GM18520 (cell line): ENCODE results near the gene LGALS9.

Experiments used
- ATAC-seq: cut with Tn5 transposase; IDR thresholded peaks from one replicate; pipeline ENCODE4 v1.9.1; 2021; ENCODE audit not compliant: unreplicated experiment

The LGALS9 gene

GRCh38 chr17:27630607-27631410 lies at the start of gene LGALS9:
Gene LGALS9 (plus strand): TSS chr17:27631188. CDS start chr17:27631266, 78 bp downstream.
- ATAC-seq, result peak; percentile 47

GRCh38 chr17:27582696-27583095 lies 48.3 kb upstream of the LGALS9 start:
- ATAC-seq, result no peak

GRCh38 chr17:27585153-27585681 lies 45.8 kb upstream of the LGALS9 start:
- no peak for ATAC-seq

- no peak for ATAC-seq
Measured at GRCh38 chr17:27585792-27586191, 45.2 kb upstream of the LGALS9 start.

DNA sequence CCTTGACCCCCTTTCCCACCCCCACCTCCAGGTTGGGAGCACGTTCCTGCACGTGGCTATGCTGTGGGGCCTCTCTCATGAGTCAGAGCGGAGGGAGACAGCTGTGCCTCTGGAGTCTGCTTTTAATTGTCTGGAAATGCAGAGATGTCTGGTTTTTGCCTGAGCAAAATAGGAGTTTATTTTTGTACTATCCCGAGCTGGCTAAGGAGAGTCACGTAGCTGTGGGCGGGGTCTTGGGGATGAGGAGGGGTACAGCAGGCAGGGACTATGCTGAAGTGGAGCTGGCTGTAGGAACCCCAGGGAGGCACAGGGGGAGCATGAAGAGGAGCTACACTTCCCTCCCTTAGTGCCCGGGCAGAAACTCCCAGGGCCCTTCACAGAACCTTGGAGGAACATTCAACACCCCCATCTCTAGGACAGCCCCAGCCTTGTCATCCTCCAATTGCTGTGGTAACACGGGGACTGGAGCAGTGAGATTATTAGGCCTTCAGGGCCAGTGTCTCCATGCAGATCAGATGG lies 44.7 kb upstream of the LGALS9 start:
- ATAC-seq, result no peak

- no peak for ATAC-seq
Measured at GRCh38 chr17:27588354-27588753, 42.6 kb upstream of the LGALS9 start.

GRCh38 chr17:27590864-27591263 lies 40.1 kb upstream of the LGALS9 start:
- no peak for ATAC-seq

GRCh38 chr17:27591986-27592385 lies 39.0 kb upstream of the LGALS9 start:
- ATAC-seq, result no peak

DNA sequence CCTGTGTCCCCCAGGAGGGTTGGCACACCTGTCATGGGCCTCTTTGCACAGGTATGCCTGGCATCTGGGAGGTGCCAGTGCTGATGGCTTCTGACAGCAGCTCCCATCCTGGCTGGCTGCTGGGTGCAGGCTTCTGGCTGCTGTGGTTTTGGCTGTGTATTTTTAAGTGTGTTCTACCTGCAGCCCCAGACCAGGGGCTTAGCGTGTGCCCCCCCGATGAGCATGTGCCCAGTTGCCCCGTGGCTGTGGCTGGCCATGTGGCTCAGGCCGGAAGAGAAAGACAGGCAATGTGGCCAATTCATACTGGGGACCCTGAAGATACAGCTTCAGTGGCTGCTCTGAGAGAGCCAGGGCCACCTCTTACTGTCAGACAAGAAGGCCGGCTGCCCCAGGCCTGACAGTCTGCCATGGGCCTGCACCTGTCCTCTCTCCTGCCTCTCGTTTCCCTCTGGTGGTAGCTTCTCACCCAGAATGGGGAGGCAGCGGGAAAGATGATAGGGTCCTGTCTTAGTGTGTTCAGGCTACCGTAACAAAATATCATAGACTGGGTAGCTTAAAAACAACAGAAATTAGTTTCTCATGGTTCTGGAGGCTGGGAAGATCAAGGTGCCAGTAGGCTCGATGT lies 37.6 kb upstream of the LGALS9 start:
- ATAC-seq, result no peak

DNA sequence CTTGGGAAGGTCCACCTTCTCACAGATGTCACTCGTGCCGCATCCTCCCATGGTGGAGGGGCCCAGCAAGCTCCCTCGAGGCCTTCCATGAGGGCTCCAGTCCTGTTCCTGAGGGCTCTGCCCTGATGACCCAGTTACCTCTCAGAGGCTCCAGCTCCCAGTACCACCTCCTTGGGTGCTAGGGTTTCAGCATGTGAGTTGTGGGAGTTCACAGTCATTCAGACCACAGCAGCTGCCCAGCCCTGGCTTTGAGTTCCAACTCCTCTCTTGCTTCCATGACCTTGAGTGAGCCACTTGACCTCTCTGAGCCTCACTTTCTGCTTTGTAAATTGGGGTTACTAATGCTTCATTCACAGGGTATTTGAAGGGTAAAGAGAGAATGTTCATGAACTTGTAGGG lies 37.1 kb upstream of the LGALS9 start:
- no peak for ATAC-seq

- ATAC-seq, result no peak
Measured at GRCh38 chr17:27595208-27595607, 35.8 kb upstream of the LGALS9 start.

- ATAC-seq, result no peak
Measured at GRCh38 chr17:27596096-27596495, 34.9 kb upstream of the LGALS9 start.

- no peak for ATAC-seq
Measured at GRCh38 chr17:27596566-27597187, 34.3 kb upstream of the LGALS9 start.

GRCh38 chr17:27597188-27597580 lies 33.8 kb upstream of the LGALS9 start:
- no peak for ATAC-seq

DNA sequence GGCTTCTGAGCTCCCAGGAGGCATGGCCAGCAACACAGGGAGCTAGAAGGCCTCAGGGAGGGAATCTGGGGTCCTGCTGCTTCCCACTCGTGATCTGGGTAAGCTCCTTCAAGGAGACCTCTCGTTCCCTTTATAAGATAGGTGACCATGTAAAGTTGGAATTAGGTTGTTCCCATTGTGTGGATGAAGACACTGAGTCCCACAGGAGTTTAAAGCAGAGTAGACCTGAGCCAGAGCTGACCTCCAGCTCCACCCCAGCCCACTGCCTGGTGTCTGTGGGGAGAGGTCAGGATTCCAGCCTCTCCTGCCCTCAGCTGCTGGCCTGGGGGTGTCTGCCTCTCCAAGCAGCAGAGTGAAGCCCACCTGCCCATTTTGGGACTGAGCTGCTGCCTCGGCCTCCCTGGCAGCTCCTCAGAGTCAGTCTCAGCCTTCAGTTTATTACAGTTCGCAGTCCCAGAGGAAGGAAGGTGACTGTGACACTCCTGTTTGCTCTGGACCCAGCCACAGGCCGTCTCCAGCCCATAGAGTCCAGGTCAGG lies 33.1 kb upstream of the LGALS9 start:
- ATAC-seq, result no peak

GRCh38 chr17:27598337-27599050 lies 32.5 kb upstream of the LGALS9 start:
- no peak for ATAC-seq

DNA sequence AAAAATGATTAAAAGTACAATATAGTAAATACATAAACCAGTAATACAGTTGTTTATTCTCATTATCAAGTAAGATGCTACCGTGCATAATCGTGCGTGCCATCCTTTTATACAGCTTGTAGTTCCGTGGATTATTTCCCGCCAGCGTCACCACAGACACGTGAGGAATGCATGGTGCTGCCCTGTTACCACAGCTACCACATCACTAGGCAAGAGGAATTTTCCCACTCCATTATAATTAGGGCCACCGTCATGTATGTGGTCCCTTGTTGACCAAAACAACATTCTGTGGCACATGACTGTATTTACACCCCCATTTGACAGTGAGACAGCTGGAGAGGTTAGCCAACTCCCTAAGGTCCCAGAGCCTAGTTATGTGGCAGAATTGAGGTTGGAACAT lies 30.5 kb upstream of the LGALS9 start:
- ATAC-seq, result no peak

DNA sequence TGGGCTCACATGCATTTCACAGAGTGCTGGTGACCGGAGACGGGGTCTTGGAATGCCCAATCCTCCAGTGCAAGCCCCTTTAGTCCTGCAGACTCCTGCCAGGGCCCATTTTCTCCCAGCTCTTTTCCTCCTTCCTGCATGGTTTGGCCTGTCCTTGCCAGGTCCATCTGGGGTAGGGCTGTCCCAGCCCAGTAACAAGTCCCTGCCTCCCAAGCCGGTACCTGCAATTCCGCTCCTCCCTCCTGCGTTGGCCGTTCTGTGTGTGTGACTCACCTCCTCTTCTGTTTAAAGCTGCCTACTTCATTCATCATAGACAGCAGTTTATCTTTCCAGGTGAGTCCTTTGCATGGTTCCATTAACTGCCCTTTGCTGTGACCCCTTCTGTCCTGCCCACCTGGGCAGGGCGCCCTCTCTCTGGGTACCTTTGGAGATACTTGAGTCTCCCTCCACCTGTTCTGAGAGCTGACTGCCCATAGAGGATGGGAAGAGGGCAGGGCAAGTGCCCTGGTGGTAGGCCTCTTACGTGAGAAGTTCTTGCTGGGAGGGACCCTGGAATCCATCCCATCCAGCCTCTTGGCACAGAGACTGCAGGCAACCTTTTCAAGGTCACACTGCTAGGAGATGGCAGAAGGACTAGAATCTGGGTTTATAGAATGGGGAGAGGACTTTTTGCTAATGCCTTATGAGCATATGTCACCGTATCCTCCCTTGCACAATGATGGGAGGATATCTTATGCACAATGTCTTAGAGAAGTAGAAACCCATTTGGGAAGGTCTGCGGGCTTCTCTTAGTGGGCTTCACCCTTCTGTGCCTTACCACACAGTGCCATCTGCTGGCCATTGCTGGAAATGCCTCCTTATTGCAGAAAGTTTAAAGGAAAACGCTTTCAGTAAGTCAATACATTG lies 29.7 kb upstream of the LGALS9 start:
- ATAC-seq, result no peak

DNA sequence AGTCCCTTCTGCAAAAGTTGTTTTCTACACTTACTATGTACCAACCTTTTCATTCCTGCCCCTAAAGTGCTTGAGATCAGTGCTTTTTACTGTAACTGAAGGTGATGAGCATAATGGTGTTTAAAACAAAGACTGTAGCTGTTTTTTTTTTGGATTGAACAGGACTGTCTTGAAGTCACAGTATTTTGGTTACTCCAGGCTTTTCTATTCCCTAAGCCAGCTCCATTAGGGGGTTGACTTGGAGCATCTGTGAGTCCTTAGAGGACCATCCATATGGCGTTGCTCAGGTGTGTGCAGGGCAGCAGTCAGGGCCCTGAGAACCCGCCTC lies 29.0 kb upstream of the LGALS9 start:
- ATAC-seq, result no peak
